SKM-1 treated with dmso at 0.1 percent for 144 hours (cell line): ENCODE results near the gene SEMA4C.
"Not testable (repeated sequence)": the region's sequence is repeated elsewhere in the genome, so short reads cannot be mapped to it uniquely, and the experiment has no call there.

ENCODE experiments used
- DNase-seq: peaks from one replicate; lab custom pipeline; 2025; ENCODE audit not compliant: unreplicated experiment; lab: John Stamatoyannopoulos, UW

The SEMA4C gene

DNA sequence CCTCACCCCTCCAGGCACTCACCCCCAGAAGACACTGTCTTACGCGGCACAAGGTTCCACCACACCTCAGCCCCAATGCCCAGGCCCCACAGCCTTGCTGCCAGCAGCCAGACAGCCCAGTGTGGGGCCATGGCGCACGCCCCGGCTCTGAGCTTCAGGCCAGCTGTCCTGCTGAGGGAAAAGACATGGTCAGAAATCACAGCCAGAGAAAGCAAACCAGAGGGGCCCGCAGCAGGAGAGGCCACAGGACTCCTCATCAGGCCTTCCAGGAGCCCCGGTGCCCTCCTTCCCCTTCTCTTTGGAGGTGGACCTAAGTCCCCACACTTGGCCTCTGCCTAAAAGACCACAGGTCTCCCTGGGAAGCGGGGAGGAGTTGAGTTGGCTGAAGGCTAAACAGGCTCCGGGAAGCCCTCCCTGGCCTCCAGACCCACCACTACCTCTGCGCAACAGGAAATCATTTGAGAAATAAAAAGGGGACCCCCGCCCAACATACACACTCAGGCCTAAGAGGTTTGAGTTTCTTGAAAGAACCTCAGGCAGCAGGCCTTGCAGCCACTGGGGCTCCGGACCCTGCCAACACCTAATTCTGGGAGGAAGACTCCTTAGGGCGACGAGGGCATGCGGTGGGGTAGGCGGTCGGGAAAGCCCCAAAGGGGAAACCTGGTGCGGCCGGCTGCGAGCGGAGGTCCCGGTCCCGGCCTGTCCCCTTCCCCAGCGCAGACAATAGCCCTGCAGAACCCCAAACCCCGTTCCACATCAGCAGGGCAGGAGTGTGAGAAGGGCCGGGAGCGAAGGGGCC is 1.9 kb downstream of the SEMA4C start:
- DNase-seq = no peak

DNA sequence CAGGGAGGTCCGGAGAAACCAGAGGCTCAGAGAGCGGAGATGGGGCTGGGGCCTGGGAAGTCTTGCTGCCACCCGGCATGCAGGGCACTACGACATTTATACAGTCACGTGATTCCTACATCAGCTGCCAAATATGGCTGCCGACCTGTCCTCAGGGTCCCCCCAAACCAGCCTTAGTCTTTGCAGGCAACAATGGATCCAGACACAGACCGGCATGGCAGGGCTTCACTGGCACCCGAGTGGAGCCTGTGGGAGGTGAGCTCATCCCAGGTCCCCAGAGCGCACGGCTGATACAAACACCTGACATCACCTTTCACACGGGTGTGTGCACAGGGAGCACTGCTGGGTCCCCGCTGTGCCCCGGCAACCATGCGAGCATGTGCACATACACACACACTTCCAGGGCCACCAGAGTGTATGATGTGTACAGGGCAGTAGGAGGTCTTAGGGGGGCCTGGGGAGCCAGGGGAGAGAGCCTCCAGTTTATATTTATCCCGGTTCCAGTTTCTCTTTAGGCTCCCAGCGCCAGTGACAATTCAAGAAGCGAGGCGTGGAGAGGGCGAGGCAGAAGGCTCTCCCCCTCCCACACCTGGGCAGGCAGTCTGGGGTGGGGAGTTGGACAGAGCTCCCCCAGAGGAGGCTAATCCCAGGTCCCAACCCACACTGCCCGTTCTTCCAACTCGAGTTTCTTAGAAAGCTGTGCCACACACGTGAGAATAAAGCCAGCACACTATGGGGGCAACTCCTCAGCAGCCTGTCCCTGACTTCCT is 2.7 kb downstream of the SEMA4C start:
- DNase-seq = no peak

DNA sequence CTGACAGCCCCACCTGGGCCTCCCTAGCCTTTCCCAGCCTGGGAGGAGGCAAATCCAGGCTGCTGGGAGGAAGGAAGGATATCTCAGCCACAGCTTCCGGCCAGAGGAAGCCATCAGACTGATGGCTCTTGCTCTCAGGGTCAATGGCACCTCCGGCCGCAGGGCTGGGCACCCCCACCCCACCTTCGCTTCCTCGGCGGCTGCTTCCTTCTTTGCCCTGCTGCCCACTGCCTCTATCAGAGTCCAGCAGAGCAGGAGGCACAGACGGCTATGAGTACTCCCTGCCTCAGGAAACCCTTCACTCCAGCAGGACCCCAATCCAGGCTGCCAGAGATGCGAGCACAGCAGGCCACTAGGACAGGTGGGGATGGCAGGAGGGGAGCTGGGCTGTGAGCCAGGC is 3.3 kb downstream of the SEMA4C start:
- DNase-seq = no peak

DNA sequence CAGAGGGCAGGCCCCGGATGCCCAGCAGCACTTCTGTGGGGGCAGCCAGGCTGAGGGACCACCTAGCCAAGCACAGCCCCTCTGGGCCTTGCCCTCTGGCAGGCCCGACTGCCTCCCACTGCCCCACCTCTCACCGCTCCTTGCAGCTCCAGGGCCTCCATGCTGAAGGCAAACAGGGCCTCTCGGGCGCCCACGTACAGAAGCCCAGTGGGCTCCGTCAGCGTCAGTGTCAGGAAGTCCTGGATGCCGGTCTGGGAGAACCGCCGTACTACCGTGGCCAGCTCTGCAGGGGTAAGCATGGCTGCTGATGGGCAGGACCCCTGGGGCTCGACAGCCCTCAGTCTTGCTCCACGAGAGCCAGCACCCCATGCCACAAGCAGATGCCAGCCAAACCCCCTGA is 3.7 kb downstream of the SEMA4C start:
- DNase-seq = no peak

DNA sequence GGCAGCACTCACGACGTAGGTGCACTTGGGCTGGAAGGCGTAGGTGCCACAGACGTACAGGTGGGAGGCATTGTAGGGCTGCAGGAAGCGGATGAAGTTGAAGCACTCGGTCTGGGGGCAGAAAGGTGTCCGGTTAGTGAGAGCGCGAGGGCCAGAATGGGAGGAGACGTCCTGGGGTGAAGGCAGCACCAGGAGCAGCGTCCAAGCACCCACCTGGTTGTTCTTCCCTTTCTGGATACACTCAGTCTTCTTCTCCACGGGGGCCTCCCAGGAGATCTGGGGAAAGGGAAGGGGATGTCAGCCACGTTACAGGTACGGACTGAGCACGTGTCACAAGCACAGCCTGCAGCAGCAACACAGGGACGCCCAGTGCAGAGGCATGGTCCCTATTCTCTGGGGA is 4.2 kb downstream of the SEMA4C start:
- no peak for DNase-seq

DNA sequence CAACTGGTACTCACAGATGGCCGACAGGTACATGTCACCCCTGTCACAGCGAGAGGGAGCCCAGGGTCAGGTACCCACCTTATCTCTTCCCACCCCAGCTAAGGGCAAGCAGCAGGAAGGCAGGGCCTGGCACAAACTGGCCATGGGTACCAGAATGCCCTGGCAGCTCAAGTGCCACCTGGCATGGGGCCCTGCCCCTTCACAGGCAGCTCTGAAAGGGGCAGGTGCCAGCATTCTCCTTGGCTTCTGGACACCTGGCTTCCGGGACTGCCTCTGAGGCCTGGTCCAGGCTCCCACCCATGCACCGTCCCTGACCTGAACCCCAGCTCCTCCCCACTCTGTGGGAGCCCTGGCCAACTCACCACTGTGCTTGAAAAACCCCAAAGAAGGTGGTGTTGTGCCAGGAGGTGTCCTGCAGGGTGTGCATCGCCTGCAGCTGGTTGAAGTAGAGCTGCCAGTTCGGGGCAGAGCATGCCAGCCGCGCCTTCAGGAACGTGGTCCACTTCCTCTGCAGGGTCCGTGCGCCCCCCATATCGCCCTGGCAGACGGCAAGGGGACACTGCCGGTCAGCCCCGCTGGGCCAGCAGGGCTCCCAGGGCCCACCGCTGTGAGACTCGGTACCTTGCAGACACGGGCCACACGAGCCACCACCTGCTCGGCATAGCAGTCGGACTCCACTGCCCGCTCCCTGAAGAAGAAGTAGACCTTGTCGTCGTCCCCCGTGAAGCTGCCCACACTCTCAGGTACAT is 5.4 kb downstream of the SEMA4C start:
- DNase-seq = no peak

DNA sequence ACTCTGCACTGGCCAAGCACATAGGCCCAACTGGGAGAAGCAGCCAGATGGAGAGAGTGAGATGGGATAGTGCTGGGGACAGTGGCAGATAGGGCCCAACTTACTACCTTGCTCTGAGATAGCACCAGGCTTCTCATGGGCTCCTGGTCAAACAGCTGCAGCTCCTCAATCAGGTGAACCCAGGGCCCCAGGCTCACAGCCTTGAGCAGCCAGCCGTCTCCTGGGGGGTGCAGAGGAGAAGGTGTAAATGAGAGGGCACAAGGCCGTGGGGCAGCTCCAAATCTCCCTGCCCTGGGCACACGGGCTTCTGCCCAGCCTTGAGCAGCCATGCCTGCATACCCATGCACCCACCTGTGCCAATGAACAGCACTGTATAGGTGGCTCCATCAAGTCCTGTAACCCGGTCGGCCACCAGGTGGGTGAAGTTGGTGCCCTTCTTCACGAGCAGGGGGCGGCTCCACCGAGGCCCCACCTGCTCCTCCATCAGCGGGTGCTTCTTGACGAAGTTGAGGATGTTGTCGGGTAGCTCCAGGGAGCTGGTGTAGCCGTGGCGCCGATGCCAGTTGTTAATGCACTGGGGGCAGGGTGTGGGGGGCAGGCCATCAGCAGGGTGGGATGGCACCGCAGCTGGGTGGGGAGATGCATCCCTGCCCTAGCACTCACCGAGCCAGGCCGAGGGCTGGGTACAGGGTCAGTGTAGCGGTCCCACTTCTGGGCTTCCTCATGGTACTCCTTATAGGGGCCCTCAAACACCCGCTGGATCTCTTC is 6.1 kb downstream of the SEMA4C start:
- no peak for DNase-seq

DNA sequence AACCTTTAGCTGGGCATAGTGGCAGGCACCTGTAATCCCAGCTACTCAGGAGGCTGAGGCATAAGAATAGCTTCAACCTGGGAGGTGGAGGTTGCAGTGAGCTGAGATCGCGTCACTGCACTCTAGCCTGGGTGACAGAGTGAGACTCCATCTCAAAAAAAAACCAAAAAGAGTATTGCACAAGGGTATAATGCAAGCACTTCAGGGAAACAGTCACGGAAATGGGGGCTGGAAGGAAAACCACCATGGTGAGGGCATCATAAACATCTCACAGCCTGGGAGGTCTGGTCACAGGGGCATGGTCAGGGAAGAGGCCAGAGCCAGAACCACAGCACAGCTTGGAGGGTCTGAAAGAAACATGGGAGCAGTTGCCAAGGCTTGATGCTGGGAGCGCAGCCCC is 6.8 kb downstream of the SEMA4C start:
- not testable (repeated sequence) for DNase-seq

DNA sequence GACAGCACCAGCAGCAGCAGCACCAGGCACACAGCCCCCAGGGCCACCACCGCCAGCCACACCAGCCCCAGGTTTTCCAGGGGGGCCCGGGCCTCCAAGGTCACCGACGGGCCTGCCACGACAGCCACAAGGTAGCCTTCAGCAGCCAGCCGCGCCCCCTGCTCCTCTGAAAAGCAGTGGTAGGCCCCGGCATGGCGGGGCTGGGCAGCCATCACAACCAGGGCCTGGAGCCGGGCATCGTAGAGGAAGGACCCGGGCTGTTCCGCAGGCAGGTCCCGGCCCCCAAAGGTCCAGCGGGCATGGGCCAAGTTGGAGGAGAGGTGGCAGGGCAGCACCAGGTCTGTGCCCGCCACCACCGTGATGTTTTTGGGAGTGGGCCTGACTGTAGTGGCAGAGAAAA is 8.8 kb downstream of the SEMA4C start:
- DNase-seq = no peak

DNA sequence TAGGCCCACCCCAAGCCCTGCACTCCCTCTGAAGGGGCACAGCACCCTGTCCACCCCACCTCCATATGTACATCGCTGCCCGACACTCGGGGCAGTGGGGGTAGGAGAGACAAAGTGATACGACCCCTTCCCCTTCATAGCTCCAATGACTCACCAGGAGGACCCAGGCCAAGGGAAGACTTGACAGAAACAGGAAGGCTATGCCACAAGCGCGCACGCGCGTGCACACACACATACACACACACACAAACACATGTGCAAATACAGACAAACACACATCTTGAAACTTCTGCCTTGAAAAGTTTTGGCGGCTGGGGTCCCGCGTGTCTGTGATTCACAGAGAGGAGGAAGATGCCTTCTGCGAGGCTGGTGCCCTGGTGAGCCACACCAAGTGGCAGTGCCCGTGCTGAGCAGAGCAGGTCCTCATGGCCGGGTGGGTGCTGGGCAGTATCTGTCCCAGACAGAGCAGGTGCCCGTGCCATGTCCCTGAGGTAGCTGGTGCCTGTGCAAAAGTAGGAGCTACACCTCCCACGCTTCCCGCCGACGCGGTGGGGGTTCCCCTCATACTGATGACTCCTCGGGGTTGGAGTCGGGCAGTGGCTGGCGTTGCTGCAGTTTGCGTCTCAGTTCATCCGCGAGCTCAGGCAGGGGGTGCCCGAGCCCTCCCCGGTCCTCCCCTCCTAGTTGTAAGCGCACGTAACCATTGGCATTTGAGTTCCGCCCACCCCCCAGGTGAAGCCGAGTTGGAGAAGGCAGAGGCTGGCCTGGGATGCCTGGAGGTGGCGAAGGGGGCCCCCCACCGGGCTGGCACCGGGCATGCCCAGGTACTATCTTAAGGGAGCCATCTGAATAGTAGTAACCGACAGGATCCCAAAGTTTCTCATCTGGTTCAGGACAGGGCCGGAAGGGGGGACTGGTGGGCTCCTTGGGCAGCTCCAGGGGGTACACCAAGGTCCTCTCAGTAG is 9.5 kb downstream of the SEMA4C start:
- DNase-seq = no peak

DNA sequence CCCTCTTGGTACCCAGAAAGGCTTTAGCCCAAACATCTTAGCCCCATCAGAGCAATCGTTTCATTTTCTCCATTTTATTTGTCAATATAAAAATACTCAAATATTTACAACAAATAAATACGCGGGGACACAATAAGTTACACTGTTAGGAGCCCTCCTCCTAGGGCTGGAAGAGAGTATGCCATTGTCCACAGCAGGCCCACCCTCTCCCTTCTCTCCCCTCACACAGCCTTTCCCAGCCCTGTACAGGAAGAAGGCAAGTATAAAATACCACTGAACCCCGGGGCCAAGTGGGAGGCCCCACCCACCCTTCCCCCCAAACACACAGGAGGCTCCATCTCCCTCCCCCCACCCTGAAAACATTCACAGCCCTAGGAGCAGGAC is 10.2 kb downstream of the SEMA4C start:
- DNase-seq = no peak

DNA sequence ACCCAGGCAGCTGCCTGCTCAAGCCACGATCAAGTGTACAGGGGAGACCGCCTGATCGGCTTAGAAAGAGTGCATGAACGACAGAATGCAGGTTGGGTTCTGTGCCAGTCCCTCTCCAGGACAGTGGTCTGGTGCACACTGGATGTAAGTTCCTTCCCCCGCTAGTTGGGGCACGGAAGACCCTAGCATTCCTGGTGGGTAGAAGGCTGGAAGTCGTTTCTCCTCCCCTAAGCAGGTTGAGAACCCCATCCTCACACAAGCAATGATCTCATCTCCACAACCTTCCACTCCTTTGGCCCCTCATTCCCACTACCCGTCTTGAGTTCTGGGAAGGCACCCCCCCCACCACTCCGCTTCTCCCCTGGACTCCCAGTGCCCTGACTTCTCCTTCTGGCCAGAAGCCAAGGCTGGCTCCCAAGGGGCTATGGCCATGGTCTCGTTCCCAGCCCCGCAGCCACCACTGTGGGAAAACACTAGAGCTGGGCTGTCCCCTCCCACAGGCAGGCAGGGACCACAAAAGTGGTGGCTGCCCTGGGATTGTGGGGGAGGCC is 10.7 kb downstream of the SEMA4C start:
- no peak for DNase-seq

DNA sequence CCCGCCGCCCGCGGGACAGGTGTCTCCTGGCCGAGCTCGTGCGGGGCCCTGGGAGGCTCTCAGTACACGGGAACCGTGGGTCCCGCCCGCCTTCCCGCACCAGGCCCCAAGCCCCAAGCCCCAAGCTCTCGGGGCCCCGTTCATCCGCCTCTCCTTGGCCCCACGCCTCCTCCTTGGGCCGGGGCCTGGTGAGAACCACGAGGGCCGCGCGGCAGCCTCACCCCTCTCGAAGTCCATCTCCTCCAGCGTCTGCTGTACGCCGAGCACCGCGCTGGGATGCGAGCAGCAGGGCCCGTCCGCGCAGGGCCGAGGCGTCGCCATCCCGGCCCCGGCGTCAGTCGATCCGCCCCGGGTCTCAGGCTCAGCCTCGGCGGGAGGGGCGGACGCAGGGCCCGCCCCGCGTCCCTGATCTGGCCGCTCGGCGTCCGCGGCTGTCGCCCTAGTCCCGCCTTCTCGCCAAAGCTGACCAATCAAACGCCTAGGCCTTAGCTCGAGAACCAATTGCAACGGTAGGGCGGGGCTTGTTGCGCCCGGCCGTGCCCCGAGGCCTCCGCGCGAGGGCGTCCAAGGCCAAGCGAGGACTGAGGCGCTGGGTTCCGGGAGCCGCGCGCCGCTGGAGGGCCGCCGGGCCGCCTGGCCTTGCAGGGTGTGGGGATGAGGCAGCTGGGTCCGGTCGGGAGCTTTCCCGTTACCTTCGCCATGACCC is 12.1 kb downstream of the SEMA4C start, which contains the start of gene ANKRD39:
TSS of gene ANKRD39 (minus strand) at position 350 of the 706 bp plus-strand sequence. CDS start at position 321, 29 bp downstream.
- peak; percentile 96 for DNase-seq

DNA sequence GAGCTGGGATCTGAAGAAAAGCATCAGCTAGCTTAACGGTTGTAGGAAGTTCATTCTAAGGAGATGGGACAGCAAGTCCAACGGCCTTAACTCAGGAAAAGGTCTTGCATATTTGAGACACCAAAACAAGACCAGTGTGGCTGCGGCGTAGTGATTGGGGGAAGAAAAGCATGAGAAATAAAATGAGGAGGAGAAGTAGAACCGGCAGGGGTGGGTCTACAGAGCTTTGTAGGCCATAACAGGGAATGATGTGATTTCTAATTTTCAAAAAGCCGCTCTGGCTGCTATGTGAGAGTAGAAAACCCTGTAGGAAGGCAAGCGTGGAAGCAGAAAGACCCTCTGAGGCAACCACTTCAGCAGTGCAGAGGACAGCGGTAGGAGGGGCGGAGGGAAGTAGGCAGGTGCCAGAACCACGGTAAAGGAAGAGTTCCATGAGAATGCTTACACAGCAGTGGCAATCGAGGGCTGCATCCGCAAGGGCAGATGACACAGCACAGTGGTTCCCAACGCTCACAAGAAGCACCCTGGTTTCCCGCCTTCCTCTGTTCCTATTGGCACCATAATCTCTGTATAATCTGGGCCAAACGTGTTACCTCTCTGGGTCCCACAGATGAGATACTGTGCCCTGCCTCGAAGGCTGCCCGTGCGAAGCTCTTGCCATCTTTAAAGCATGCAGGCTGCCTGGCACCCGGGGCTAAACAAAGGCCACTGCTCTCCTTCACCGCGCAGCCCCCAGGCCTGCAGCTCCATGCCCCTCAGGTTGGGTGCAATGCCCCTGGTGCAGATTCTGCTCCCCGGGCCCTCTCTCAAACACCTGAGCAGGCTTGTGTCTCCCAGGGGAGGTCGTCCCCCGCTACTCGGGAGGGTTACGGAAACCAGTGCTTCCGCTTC is 12.9 kb downstream of the SEMA4C start:
- no peak for DNase-seq

DNA sequence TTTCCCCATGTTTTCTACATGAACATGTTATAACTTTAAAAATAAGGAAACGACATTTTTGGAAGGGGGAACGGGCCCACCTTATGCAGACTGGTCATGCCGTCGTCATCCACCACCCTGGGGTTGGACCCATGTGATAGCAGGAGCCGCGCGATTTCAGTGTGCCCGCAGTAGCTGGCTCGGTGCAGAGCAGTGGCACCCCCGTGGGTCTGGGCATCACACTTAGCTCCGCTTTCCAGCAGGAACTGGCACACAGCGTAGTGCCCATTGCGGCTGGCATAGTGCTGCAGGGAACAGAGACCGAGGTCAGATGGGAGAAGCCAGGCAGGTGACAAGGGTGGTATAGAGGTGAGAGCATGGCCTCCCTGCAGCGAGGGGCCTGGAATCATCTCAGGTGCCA is 16.6 kb downstream of the SEMA4C start:
- DNase-seq = no peak

DNA sequence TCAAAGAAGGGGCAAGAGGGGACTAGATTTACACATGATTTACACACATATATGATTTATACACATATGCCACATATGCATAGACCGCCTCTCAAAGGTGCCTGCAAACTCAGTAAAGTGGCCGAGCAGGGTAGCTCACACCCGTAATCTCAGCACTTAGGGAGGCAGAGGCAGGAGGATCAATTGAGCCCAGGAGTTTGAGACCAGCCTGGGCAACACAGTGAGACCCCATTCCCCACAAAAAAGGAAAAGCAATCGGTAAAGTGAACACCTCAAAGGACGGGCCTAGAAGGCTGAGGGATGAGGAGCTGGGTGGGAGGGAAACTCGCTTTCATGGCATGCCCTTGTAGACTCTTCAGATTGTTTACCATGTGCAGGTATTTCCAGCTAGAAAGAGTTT is 17.2 kb downstream of the SEMA4C start:
- DNase-seq = no peak

DNA sequence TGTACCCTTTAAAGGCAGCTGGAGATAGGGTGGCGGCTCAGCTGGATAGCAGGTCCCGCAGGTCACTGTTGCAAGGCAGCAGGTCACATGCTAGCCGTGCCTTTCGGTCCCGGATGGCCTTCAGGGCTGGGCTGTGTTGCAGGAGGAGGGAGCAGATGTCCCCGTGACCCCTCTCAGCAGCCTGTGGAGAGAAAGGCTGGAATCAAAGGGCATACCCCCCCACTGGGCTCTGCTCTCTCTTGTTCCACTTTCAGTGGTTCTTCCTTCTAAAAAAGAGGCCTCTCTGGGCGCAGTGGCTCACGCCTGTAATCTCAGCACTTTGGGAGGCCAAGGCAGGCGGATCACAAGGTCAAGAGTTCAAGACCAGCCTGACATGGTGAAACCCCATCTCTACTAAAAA is 21.6 kb downstream of the SEMA4C start:
- DNase-seq = no peak

DNA sequence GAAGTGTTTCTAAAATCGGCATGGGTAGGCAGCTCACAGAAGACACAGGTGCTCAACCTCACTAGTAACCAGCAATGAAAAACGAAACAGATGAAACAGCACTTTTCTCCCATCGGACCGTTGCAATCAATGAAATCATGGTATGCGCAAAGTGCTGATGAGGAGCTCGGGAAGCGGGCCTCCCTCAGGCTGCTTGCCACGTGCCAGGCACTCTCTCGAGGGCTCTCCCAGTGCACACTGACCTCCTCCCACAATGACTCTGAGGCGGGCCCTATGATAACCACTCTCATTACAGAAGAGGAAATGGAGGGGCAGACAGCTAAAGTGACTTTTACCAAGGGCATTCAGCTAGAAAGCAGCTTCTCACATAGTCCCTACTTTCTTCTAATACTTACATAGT is 22.3 kb downstream of the SEMA4C start:
- no peak for DNase-seq
